NCI-H2081 treated with DMSO at 0.1 percent for 48 hours (cell line): ENCODE results near the gene PSG1.
"Not testable (repeated sequence)": the region's sequence is repeated elsewhere in the genome, so short reads cannot be mapped to it uniquely, and the experiment has no call there.

ENCODE experiments used
- DNase-seq: peaks from one replicate; lab custom pipeline; 2025; lab: John Stamatoyannopoulos, UW

Gene PSG1

DNA sequence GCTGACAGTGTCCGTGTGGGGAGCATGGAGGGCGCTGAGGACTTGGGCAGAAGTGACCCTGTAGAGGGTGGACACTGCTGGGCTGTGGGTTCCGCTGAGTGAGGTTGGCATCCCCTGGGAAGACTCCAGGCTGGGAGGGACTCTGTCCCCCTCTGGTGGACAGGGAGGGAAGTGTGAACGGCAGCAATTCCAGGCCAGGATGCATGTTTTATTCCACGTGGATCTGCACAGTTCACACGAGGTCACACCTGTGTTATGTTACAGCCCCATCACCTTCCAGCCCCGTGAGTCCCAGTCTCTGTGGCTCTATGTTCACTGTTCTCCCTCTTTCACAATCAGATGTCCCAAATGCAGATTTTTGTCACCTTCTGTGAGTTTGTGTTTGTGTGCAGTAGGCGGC is 1.8 kb upstream of the PSG1 start:
- not testable (repeated sequence) for DNase-seq

DNA sequence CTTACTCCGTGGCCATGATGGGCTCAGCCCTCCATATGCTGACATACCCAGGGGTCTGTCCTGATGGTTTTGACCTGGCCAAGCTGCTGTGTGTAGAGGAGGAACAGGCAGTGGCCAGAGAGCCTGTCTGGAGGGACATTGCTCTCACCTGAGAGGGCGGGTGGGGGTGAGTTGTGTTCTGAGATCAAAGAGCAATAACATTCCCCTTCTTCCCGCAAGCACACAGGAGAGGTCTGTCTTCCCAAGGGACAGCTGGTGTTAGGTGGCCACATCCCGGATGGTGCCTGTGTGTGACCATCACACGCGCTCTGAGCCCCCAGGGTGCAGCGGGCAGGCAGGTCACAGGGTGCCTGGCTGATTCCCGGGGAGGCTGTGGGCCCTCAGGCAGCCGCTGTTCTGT is 1.1 kb upstream of the PSG1 start:
- DNase-seq, result not testable (repeated sequence)

DNA sequence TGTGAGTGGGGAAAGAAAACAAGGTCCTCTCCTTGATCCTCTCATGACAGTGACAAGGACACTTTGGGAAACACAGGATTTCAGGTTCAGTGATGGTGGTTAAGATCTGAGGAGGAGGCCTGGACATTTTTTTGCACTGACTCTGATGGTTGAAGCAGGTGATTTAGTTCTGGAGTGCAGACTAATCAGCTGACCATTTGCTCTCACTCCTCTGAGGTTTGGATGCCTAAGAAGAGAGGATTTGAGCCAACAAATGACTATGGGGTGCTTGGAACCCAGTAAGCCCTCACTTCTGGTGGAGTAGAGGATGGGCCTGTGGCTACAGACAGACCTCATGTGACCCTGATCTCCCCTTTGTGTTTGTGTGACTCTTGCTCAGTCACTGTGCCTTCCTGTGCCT is 2.9 kb downstream of the PSG1 start:
- not testable (repeated sequence) for DNase-seq

DNA sequence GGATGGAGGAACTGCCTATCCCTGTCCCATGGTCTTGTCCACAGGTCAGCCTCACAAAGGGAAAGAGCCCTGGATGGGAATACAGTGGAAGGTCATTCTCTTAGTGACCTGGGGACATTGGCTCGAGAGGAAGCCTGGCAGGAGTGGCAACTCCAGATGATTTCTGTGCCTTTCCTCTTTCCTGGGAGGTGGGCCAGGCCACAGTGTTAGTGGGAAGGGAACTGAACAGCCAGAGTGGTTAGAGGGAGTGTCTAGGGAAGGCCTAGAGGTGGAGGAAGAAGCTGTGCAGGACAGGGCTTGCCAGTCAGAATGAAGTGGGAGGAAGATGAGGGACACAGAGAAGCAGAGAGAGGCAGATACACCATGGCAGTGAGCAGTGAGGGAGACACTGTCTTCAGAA is 3.6 kb downstream of the PSG1 start:
- not testable (repeated sequence) for DNase-seq

DNA sequence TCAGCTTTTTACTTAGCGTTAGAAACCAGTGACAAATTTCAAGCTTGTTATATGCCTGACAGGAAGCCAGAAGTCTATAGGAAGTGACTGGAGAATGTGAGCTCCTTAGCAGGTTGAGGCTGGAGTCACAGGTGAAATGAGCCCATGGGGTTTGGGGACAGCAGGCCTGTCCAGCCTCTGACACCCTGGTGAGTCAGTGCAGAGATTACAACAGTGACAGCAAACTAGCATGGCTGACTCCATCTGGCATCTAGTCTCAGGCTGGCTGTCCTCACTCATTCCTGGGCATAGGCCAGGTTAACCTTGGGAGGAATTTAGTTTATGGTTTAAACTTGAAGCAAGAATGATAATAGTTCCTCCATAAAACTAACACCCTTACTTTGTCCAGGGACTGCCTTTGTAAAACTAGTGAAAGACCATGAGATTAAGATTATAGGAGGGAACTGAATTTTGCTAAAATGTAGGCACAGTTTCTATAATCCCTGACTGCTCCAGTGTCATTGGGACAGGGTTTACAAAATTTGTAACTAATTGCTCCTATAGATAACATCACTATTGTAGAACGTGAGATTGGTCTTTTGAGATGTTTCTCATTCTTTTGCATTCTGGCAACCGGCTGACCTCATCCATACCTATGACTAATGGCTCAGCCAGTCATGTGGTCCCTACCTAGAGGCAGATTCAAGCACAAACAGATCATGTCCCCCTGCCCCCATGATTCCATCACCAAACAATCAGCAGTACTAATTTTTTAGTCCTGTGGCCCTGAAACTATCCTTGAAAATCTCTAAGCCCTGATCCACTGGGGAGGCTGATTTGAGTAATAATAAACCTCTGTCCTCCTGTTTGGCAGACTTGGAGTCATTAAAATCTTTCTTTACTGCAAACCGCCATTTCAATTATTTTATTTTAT is 4.4 kb downstream of the PSG1 start:
- DNase-seq, result not testable (repeated sequence)

DNA sequence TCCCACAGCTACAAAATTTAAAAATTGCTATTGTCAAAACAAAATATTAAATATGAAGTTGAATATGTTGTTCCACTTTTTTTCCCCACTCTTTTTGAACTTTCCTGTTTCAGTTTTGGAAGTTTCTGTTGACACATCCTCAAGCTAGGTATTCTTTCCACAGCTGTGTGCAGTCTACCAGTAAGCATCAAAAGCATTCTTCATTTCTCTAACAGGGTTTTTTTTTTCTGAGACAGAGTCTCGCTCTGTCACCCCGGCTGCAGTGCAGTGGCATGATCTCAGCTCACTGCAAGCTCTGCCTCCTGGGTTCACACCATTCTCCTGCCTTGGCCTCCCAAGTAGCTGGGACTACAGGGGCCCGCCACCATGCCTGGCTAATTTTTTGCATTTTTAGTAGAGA is 5.4 kb downstream of the PSG1 start:
- DNase-seq, result not testable (repeated sequence)

DNA sequence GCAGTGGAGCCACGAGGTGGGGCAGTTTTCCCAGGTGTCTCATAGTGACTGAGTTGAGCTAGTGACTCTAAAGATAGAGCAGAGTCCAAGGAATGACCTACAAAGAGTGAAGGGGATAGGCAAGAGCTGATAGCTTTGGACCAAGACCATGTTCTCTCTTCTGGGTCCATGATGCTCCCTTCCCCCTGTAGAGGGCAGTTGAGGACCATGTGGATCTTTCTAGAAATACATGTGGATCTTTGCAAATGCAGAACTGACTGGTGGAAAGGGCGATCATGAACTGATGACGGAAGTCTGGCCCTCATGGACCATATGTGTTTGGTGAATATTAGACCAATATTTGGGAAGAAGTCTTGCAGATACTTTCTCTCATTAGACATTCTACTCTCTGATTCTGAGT is 6.9 kb downstream of the PSG1 start:
- DNase-seq, result no peak

DNA sequence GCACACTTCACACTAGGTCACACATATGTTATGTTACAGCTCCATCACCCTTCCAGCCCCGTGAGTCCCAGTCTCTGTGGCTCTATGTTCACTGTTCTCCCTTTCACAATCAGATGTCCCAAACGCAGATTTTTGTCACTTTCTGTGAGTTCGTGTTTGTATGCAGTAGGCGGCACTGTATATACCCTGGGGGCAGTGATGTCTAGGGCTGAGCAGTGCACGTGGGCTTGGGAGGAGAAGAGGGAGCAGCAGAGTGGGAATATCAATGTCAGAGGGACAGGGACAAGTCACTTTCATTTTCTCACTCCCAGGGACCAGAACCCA is 22.0 kb downstream of the PSG1 start:
- DNase-seq, result no peak

DNA sequence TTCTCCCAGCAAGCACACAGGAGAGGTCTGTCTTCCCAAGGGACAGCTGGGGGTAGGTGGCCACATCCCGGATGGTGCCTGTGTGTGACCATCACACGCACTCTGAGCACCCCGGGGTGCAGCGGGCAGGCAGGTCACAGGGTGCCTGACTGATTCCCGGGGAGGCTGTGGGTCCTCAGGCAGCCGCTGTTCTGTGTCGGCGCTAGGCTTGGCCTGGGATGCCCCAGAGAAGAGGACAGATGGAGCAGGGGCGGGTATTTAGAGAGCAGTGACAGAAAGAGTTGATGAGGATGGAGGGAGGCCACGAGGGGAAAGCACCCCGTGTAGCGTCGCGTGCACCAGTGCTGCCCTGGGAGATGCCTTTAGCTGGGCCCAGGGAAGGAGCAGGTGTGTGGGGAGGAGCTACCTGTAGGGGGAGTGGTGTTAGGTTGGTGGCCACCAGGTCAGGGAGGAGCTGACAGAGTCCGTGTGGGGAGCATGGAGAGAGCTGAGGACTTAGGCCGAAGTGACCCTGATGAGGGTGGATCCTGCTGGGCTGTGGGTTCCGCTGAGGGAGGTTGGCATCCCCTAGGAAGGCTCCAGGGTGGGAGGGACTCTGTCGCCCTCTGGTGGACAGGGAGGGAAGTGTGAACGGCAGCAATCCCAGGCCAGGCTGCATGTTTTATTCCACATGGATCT is 22.5 kb downstream of the PSG1 start:
- not testable (repeated sequence) for DNase-seq

DNA sequence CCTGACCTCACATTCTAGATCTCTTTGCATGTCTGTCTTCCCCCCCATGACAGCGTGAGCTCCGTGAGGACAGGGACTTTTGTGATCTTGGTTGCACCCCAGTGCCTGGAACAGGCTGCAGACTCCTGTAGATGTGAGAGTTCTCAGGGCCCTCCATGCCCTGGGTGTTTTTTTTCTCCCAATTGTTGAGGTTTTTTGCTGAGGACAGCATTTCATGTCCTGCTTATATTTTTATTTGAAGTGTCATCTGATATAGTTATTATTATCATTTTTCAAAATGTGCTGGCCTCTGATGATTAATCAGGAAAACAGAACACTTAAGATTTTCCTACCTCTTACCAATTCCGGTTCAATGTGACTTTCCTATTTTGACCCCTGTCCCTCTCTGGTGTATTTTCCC is 24.8 kb downstream of the PSG1 start:
- DNase-seq, result not testable (repeated sequence)

DNA sequence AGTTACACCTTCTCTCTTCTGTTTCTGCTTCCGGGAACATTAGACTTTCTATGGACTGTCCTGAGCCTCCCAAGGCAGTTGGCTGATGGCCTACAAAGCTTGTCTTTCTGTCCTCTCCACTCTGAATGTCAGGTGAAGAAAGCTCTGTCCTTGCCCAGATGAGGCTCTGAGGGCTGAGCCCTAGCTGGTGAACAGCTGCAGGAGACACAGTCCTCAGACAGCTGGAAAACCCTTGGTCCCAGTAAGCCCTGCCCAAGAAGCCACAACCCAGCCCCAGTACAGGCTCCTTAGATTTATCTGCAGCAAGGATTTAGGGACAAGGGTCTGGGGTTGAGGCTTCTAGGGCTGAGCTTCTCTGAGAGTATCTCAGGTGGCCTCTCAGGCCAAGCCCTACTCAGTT is 26.3 kb downstream of the PSG1 start:
- DNase-seq, result not testable (repeated sequence)

DNA sequence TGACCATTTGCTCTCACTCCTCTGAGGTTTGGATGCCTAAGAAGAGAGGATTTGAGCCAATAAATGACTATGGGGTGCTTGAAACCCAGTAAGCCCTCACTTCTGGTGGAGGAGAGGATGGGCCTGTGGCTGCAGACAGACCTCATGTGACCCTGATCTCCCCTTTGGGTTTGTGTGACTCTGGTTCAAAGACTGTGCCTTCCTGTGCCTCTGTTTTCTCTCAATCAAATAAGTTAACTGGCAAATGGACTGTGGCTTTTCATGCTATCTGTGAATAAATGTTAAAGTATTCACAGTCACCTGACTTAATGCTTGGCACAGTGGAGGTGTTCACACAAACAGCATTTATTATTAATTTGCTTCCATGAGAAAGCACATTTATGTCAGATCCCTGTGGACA is 26.7 kb downstream of the PSG1 start:
- DNase-seq, result not testable (repeated sequence)

DNA sequence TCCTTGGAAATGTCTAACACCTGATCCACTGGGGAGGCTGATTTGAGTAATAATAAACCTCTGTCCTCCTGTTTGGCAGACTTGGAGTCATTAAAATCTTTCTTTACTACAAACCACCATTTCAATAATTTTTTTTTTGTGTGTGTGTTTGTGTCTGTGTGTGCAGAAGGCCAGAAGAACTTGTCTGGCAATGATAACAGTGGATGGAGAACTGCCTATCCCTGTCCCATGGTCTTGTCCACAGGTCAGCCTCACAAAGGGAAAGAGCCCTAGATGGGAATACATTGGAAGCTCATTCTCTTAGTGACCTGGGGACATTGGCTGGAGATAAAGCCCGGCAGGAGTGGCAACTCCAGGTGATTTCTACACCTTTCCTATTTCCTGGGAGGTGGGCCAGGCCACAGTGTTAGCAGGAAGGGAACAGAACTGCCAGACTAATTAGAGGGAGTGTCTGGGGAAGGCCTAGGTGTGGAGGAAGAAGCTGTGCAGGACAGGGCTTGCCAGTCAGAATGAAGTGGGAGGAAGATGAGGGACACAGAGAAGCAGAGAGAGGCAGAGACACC is 27.7 kb downstream of the PSG1 start:
- not testable (repeated sequence) for DNase-seq

DNA sequence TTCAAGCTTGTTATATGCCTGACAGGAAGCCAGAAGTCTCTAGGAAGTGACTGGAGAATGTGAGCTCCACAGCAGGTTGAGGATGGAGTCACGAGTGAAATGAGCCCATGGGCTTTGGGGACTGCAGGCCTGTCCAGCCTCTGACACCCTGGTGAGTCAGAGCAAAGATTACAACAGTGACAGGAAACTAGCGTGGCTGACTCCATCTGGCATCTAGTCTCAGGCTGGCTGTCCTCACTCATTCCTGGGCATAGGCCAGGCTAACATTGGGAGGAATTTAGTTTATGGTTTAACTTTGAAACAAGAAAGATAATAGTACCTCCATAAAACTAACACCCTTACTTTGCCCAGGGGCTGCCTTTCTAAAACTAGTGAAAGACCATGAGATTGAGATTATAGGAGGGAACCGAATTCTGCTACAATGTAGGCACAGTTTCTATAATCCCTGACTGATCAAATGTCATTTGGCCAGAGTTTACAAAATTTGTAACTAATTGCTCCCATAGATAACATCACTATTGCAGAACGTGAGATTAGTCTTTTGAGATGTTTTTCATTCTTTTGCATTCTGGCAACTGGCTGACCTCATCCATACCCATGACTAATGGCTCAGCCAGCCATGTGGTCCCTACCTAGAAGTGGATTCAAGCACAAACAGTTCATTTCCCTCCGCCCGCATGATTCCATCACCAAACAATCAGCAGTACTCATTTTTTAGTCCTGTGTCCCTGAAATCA is 28.4 kb downstream of the PSG1 start:
- no peak for DNase-seq

DNA sequence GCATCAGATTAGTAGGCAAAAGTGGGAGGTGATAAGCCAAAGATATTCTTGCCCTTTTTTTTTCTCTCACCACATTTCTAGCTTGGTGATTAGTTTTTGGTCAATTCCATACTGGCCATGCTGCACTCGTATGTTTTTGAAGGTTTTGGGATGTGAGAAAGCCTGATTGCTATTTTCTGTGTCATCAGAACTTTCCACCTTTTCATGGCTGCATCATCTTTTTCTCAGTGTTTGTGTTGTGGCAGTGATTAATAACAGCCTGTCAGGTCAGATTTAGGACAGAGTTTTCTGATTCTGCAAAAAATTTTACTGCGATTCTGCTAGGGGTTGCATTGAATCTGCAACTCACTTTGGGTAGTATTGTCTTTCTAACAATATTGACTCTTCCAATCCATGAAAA is 32.9 kb downstream of the PSG1 start:
- no peak for DNase-seq

DNA sequence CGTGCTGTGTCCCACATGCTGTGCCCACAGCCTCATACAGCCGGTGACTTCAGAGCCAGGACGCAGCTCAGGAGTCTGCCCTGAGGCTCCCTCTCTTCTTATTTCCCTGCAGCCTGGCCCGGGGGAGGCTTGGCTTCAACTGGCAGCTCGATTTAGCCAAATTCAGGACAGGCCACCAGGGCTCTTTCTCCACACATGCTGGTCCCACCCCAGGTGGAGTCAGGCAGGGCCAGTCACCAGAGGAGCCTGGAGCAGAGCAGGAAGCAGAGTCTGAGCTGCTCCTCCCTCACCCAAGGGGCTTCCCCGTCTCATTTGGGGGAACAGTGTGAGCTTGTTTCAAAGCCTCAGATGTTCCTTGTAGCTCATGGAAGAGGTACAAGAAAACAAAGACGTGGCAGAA is 35.9 kb downstream of the PSG1 start:
- DNase-seq, result not testable (repeated sequence)

DNA sequence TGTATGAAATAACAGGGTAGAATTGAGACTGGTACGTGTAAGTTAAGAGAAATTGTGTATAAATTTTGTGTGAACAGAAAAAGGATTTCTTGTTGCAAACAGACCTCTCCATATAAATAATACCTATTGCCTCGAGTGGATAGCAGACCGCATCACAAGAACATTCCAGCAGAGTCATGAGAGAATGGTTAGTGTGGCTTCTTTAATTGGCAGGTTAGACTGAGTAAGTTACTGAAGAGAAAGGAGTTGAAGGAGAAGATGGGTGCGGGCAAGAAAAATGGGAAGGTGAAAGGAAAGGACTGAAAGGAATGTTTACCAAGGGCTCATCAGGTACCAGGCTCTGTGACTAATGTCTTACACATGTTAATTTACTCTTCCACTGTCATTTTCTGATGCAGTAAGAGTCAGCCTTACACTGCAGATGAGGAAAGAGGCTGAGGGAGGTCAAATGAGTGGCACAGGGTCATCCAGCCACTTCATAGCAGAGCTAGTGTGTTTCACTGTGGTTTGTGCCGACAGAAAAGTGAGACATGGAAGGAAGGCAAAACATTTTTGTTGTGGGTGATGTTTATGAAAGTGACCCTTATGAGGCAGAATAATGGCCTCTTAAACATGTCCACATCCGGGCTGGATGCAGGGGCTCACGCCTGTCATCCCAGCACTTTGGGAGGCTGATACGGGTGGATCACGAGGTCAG is 46.6 kb downstream of the PSG1 start:
- DNase-seq, result not testable (repeated sequence)

DNA sequence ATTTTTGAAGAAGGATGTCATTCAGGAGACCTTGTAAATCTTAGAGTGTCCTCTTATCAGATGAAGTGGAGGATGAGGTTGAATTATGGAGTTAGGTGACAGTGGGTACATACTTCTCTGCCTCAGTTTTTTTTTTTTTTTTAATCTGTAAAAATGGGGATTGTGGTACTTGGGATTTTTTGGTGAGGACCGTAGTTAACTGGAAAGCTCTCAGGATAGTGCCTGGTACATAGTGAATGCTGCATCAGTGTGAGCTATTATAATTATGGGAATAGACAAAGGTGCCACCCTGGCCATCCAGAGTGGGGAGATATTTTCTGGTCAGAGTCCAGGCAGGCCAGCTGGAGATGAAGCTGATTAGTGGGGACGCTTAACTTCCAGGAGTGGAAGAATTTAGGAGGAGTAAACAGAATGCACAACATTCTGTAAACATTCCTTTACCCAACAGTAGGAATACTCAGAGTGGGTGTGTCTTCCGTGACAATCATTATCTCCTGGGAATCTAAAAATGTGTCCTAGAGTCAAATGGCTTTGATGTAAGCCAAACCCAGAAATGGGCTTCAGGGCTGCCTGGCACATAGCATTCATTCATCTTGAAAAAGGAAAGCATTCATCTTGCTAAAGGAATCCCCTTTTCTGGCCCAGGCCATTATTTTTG is 47.4 kb downstream of the PSG1 start:
- DNase-seq, result not testable (repeated sequence)

DNA sequence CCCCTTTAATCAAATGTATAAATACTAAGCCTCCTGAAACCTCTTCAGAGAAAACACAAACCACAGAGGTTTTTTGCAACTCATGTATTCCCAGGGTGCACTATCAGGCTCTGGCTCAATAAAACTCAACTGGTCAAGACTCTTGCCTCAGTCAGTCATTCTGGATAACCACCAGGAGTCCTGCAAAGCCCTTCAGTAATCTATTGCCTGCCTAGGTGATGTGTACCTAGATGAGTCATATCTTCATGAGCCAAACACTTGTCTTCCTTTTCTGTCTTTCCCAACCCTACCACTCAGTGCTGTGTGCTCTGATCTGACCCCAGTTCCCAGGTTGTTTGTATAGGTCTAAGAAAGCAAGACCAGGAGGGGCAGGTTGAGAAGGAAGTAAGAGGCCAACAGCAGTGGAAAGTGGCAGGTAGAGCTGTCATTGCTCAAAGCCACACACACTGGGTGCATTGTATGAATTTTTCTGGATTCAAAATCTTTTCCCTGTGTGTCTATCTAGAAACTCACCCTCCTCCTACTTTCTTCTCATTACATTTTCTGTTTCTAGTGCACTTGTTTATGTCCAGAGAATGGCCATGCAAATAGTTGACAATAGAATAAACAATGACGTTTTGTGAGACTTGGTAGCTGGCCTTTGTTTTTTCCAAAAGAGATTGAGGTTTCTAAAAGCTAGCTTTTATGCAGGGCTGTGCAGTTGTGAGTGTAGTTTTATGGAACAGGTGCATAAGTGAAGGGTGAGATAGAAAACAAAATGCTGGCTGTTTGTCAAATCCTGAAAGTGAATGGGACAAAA is 48.1 kb downstream of the PSG1 start:
- no peak for DNase-seq

DNA sequence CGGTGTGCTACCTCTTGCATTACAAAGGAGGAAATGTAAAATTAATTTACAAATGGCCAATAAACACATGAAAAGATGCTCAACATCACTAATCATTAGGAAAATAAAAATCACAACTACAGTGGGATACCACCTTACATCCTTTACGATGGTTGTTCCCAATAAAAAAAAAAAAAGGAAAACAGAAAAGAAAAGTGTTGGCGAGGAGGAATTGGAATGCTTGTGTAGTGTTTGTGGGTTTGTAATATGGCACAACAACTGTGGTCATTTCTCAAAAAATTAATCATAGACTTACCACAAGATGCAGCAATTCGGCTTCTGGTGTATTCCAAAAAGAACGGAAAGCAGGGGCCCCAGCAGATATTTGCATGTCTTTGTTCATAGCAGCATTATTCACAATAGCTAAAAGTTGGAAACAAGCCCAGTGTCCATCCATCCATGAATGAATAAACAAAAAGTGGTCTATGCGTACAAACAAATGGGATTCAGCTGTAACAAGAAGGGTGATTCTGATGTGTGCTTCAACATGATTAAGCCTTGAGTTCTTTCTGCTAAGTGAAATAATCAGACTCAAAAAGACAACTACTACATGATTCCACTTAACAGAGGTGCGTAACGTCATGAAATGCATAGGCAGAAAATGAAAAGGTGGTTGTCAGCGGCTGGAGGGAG is 58.1 kb downstream of the PSG1 start:
- not testable (repeated sequence) for DNase-seq
